ENCODE results near the gene STAT1.
"Not testable (repeated sequence)": the region's sequence is repeated elsewhere in the genome, so short reads cannot be mapped to it uniquely, and the experiment has no call there.

STAT1 gene

DNA sequence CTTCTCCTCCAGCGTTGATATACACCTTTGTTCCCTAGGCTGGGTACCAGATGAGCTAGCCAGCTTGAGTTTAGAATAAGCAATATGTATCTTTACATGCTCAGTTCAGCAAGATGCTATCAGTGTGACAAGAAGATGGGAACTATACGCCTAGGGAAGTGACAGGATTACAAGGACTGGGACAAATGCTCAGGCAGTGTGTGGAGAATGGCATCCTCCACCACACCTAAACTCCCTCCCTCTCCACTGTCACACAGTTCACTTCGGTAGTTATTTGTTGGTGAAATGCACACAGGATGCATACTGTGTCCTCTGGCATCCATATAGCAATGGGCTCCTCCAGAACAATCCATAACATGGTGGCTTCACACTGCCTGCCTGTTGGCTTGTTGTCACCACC lies 7.7 kb downstream of the STAT1 start:
- no peak for DNase-seq

DNA sequence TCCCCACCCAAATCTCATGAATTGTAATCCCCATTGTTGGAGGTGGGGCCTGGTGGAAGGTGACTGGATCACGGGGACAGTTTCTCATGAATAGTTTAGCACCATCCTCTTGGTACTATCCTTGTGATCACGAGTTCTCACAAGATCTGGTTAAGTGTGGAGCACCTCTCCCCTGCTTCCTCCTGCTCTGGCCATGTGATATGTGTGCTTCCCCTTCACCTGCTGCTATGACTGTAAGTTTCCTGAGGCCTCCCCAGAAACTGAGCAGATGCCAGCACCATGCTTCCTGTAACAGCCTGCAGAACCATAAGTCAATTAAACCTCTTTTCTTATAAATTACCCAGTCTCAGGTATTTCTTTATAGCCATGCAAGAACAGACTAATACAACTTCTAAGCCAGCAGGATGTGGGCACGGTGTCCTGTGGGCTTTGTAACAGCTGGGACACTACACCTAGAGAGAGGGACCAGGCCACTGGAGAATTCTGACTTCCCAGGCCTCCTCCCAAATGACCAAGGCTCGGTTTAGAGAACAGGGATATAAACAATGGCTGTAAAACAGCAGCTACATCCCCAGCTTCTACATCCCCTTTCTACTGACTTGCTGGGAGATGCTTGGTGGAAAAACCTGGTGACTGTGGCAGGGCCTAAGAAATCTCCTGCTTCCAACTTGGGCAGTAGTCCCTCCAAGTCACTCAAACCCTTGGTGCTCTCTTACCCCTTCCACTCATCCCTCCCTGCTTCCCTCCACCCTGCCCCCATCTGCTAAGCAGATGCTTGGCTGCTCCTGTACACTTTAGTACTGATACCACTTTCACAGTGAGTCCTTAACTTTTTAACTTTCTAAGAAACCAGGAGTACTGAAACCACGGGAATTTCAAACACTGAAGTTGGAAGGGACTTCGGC lies 10.3 kb downstream of the STAT1 start:
- DNase-seq: no peak

DNA sequence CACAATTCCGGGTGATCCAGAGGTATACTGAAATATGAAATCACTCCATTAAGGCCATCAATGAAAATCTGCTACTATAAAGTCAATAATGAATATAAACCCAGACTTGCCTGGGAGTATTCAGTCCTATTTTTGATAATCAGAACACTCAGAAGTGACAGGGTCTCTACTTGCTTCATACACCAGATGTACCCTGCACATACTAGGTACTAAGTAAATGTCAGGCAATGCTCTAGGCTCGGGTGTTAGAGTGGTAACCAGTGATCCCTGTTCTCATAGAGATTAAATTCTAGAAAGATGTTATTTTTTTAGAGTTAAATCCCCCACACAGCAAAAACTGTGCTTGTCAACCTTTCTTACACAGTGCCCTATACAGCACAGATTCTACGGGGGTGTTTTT lies 12.3 kb downstream of the STAT1 start:
- no peak for DNase-seq

DNA sequence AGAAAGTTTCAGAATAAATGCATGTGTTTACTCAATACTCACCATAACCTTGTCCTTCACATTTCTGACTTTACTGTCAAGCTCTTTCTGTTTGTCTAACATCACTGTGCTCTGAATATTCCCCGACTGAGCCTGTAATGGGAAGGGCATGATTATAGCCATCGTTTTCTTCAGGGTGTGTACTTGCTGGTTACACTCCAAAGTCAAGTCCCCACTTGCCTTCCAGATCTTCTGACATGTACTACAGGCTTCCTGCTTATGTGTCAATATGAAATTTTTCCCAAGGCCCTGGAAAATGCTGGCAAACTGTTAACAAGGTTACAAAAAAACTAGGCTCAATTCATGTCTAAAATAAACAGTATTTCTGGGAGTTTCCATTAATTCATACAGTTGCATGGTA lies 12.9 kb downstream of the STAT1 start:
- DNase-seq: no peak

- DNase-seq: no peak
Measured at GRCh38 chr2:190999949-191000665, 13.9 kb downstream of the STAT1 start.

- no peak for DNase-seq
Measured at GRCh38 chr2:190999058-190999457, 14.9 kb downstream of the STAT1 start.

- DNase-seq: no peak
Measured at GRCh38 chr2:190997526-190998113, 16.4 kb downstream of the STAT1 start.

DNA sequence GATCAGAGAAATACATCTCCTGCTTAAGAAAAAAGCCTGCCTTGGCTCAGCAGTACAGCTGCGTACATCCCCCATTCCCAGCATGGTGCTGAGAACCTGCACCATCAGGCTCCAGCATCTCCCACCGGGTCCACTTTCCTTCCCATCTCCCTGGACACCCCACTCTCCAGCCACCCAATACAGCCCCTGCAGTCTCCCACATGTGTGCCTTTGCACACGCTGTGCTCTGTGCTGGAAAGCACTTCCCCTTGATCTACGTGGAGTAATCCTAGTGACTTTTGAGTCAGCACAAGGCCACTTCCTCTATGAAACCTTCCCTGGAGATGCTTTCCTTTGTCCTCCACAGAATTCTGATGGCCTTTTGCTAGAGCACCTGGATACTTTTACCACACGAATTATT lies 17.0 kb downstream of the STAT1 start:
- no peak for DNase-seq

- no peak for DNase-seq
Measured at GRCh38 chr2:190996338-190996946, 17.5 kb downstream of the STAT1 start.

DNA sequence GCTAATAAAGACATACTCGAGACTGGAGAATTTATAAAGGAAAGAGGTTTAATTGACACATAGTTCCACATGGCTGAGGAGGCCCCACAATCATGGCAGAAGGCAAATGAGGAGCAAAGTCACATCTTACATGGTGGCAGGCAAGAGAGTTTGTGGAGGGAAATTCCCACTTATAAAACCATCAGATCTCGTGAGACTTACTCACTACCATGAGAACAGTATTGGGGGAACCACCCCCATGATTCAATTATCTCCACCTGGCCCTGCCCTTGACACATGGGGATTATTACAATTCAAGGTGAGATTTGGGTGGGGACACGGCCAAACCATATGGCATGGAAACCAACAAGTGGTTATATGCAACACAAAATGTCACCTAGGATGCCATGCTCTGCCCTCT lies 18.7 kb downstream of the STAT1 start:
- DNase-seq: not testable (repeated sequence)

DNA sequence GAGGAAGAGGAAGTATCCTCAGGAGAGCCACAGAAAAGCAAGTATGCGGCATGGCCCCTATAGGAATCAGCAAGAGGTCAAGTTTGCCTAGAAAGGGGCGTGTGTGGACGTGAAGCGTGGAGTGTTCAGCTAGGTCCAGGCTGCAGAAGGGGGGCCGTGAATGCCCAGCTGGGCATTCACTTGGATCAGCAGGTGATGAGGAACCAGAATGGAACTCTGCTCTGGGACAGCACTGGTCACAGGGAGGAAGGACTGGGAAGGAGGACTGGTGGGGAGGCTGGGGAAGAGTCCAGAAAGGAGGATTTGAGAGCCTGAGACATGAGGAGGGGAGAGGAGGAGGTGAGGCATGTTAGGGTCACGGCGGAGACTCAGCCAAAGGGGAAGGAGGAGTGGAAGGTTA lies 19.8 kb downstream of the STAT1 start:
- no peak for DNase-seq

DNA sequence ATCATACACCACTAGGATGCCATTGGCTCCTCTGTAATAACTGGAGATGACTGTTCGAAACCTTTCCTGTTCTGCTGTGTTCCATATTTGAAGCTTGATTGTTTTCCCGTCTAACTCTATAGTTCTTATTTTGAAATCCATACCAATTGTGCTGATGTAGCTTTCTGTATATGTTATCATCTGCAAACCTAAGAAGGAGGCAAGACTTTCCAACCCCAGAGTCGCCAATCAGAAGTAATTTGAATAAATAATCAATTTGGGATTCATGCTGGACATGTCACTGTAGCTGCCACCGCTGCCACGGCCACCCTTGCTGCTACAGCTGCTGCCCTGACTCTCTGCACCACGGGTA lies 20.7 kb downstream of the STAT1 start:
- DNase-seq: no peak

DNA sequence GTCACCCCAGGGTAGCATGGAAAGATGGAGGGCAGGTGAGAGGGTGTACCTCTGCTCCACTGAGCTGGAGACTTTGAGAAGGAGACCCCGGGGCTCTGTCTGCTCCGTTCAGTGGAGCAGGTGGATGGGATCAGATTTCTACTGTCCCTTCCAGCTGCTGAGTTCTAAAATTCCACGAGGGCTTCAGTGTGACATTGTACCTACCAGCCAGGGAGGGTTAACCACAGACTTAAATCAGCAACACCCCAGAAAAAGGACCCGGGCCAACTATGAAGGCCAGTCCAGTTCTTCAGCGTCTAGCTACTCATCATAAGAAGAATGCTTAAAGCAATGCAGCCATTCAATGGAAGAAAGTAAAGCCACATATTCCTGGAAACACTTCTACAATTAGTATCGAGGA lies 23.8 kb downstream of the STAT1 start:
- DNase-seq: no peak

DNA sequence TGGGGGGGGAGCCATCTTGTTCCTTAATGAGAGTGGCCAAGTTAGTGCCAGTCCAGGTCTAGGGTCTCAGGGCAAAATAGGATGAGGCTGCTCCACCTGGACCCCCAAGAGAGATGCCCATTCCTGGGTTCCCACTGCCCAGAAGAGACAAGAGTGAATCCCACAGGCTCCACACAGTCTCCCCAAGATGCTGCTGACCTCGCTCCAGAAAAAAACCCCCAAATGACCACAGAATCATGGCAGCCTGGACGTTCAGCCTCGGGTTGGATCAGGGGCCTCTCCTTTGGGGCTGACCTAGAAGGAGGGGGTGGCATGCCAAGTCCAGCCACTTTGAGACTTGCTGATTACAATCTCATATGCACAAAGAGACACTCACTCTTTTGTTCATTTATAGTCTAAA lies 25.1 kb downstream of the STAT1 start:
- DNase-seq: no peak

DNA sequence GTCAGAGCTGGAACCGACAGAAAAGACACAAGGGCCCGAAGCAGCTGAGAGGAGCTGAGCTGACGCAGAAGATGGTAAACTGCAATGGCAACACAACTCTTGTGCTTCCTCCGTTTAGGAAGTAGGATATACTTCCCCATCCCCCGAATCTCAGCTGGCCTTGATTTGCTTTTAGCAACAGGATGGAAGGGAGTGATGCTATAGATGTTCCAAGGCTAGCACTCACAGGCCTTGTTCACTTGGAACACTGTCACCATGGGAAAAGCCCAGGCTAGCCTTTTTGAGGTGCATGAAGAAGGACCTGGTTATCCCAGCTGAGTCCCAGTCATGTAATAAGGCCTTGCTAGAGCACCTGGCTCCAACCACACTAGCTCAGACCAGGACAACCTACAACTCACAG lies 26.0 kb downstream of the STAT1 start:
- DNase-seq: no peak

DNA sequence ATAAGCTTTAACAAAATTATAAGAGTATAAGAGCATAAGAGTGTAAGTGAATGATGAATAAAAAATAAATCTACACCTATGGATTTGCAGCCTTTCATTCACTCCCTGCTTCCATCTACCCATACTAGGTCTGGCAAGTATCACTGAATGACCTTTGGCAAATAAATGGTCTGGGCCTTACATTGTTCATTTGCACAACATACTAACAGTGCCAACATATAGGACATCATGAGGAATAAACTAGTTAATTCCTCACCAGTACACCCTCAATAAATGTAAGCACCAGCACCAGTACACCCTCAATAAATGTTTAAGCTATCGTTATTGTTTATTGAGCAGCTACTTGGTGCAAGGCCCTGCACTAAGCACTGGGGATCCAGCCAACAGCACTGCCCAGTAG lies 26.9 kb downstream of the STAT1 start:
- DNase-seq: no peak

DNA sequence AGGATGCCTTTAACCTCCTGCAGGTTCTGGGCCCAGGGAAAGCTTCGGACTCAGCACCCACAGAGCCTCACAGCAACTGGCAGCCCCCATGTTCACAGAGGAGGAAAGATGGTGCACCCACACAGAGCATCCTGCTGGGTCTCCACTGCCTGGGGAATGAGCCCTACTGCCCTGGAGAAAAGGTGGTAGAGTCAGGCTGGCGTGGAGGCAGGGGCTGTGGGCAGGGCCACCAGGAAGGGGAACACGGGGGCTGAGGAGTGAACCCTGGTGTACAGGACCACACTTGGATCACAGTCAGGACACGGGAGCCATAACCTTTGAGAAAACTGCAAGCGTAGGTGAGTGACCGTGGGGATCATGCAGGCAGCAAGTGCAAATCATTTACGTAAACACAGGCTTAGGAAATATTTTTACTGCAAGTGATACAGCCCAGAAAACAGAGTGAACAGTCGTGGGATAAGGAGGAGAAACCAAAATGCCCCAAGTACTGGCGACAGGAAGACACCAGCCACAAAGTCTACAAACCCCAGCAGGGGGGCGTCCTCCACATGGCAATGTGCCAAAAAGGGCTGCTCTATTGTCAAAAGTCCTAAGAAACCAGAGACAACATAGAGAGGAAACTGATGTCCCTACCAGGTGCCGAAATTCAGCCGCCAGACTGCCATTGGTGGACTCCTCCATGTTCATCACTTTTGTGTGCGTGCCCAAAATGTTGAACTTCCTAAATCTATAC lies 27.6 kb downstream of the STAT1 start:
- no peak for DNase-seq

- no peak for DNase-seq
Measured at GRCh38 chr2:190984595-190984994, 29.4 kb downstream of the STAT1 start.

- no peak for DNase-seq
Measured at GRCh38 chr2:190982262-190983034, 31.5 kb downstream of the STAT1 start.

GRCh38 chr2:190981733-190982132 lies 32.2 kb downstream of the STAT1 start:
- no peak for DNase-seq

GRCh38 chr2:190981333-190981732 lies 32.6 kb downstream of the STAT1 start:
- no peak for DNase-seq

- DNase-seq: no peak
Measured at GRCh38 chr2:190980630-190981209, 33.3 kb downstream of the STAT1 start.
